HG02943 (cell line): ENCODE measurements around the gene PRKAR2B.
"Not testable (repeated sequence)": the region's sequence is repeated elsewhere in the genome, so short reads cannot be mapped to it uniquely, and the experiment has no call there.

Experiments
- ATAC-seq: cut with Tn5 transposase; IDR thresholded peaks from one replicate; pipeline ENCODE4 v1.9.1; 2021; ENCODE audit warnings: mild to moderate bottlenecking, low read depth, moderate library complexity; ENCODE audit not compliant: unreplicated experiment

Gene PRKAR2B

GRCh38 chr7:107026166-107026565 lies 18.3 kb upstream of the PRKAR2B start:
- ATAC-seq = no peak

- no peak for ATAC-seq
These were observed 17.3 kb upstream of the PRKAR2B start for GRCh38 chr7:107027208-107027607.

GRCh38 chr7:107029061-107029763 lies 15.3 kb upstream of the PRKAR2B start:
- no peak for ATAC-seq

GRCh38 chr7:107029764-107030286 lies 14.7 kb upstream of the PRKAR2B start:
- ATAC-seq = no peak

- no peak for ATAC-seq
These were observed 12.5 kb upstream of the PRKAR2B start for GRCh38 chr7:107032050-107032449.

GRCh38 chr7:107032720-107033438 lies 11.6 kb upstream of the PRKAR2B start:
- ATAC-seq = no peak

- ATAC-seq = no peak
These were observed 10.0 kb upstream of the PRKAR2B start for GRCh38 chr7:107034553-107034952.

- no peak for ATAC-seq
These were observed 9.1 kb upstream of the PRKAR2B start for GRCh38 chr7:107035446-107035845.

- ATAC-seq = no peak
These were observed 8.0 kb upstream of the PRKAR2B start for GRCh38 chr7:107036535-107036934.

GRCh38 chr7:107037717-107038603 lies 6.5 kb upstream of the PRKAR2B start:
- ATAC-seq = no peak

- no peak for ATAC-seq
These were observed 5.2 kb upstream of the PRKAR2B start for GRCh38 chr7:107039199-107039900.

GRCh38 chr7:107041097-107041496 lies 3.4 kb upstream of the PRKAR2B start:
- ATAC-seq = no peak

GRCh38 chr7:107041764-107042163 lies 2.7 kb upstream of the PRKAR2B start:
- not testable (repeated sequence) for ATAC-seq

- not testable (repeated sequence) for ATAC-seq
These were observed 2.1 kb upstream of the PRKAR2B start for GRCh38 chr7:107042326-107042910.

GRCh38 chr7:107043491-107043890 lies 1.0 kb upstream of the PRKAR2B start:
- no peak for ATAC-seq

- no peak for ATAC-seq
These were observed 571 bp upstream of the PRKAR2B start for GRCh38 chr7:107043921-107044346.

- no peak for ATAC-seq
These were observed 873 bp downstream of the PRKAR2B start for GRCh38 chr7:107045195-107045960.

GRCh38 chr7:107045980-107046379 lies 1.5 kb downstream of the PRKAR2B start:
- no peak for ATAC-seq
